ENCODE data around the gene PTPN21. TPM values are rescaled to one million over a fixed set of nuclear protein-coding genes. Genes with fewer than 3 reads are reported as not detected.

PTPN21 gene
- total RNA-seq, 2 donors from 2014 or later, result 16.8 to 47.8 TPM

DNA sequence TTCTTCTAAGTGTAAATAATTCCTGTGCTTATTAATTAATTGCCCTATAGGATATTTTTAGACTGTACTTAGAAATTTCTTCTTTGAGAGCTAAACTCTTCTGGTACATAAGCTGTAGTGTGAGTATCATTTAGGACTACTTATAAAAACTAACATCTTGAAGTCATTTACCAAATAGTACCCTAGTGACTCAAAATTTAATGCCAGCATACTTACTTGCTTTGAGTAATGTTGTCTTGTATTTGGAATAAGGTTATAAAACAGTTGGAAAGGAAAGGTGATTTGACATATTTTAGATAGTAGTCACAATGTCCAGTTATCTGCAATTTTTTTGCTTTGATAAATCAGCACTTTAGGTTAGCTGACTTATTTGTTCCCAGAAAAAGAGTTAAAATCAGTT lies 130.2 kb downstream of the PTPN21 start:
- no peaks in the 10 kb centered on the region for H3K36me3 ChIP-seq
- DNase-seq (ENCODE audit: low spot score), result no peak

DNA sequence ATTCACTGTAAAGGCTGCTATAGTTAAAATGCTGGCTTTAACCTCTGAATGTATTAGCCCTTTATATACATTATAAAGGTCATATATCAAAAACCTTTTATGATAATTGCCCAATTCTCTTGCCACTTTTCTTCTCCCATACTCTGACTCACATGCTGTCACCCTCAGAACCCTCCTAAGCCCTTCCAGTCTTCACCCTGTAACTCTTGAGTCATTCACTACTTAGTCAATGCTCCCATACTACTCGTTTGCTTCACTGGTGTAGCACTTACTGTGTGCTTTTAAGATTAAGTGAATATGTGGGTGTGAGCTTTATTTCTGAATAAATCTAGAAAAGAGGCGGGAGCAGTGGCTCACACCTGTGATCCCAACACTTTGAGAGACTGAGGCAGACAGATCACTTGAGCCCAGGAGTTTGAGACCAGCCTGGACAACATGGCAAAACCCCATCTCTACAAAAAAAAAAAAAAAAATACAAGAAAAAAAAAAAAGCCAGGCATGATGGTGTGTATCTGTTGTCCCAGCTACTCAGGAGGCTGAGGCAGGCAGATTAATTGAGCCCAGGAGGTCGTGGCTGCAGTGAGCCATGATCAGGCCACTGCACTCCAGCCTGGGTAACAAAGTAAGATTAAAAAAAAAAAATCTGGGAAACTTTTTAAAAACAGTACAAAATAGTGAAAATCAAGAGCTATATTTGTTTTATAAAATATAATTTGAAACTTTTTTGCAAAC lies 131.7 kb downstream of the PTPN21 start:
- TF ChIP-seq, protein P1, sequence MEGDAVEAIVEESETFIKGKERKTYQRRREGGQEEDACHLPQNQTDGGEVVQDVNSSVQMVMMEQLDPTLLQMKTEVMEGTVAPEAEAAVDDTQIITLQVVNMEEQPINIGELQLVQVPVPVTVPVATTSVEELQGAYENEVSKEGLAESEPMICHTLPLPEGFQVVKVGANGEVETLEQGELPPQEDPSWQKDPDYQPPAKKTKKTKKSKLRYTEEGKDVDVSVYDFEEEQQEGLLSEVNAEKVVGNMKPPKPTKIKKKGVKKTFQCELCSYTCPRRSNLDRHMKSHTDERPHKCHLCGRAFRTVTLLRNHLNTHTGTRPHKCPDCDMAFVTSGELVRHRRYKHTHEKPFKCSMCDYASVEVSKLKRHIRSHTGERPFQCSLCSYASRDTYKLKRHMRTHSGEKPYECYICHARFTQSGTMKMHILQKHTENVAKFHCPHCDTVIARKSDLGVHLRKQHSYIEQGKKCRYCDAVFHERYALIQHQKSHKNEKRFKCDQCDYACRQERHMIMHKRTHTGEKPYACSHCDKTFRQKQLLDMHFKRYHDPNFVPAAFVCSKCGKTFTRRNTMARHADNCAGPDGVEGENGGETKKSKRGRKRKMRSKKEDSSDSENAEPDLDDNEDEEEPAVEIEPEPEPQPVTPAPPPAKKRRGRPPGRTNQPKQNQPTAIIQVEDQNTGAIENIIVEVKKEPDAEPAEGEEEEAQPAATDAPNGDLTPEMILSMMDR (IDR thresholded peaks at IDR 0.05), result no peak
- no peak for TF ChIP-seq POLR2AphosphoS5 (IDR thresholded peaks at IDR 0.05)
- TF ChIP-seq POLR2A (IDR thresholded peaks at IDR 0.05), result no peak

More for the DNA sequence above, 130.2 kb downstream of the PTPN21 start:
- Histone ChIP-seq H3K27me3 (replicated peaks; ENCODE audit: insufficient read depth) (no peaks in the 10 kb centered on the region), H3K4me3 (no peak overlapping the region), H3K4me1 (replicated peaks) (no peaks in the 10 kb centered on the region), H3K9me3 (no peaks in the 10 kb centered on the region), H3K27ac (no peak overlapping the region)
- TF ChIP-seq, protein P1 (IDR thresholded peaks at IDR 0.05), result no peak
- no peak for TF ChIP-seq POLR2A (IDR thresholded peaks at IDR 0.05)
- intact Hi-C loops (cut with DNase I), result no loop called here

DNA sequence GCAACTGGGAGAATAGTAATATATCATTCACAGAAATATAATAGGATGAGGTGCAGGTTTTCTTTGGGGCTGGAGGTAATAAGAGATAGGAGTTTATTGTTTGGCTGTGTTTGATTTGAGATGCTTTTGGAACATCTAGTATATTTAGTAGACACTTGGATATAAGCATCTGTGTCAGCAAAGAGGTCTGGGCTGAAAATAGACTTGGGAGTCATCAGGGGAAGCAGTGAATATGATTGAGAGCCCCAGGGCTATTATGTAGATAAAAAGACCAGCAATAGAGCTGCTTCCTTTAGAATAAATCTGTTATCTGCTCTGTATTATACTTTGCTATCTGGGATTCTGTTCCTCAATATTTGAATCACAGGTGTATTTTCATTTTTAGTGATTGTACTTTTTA lies 132.8 kb downstream of the PTPN21 start:
- Histone ChIP-seq H3K4me1 (replicated peaks) (no peaks in the 10 kb centered on the region), H3K9me3 (no peaks in the 10 kb centered on the region), H3K4me3 (no peak overlapping the region), H3K36me3 (no peaks in the 10 kb centered on the region), H3K27ac (no peak overlapping the region), H3K27me3 (replicated peaks; ENCODE audit: insufficient read depth) (no peaks in the 10 kb centered on the region)
- TF ChIP-seq, protein P1 (IDR thresholded peaks at IDR 0.05), result no peak
- TF ChIP-seq POLR2A (IDR thresholded peaks at IDR 0.05), result no peak
- TF ChIP-seq POLR2AphosphoS5 (IDR thresholded peaks at IDR 0.05), result no peak
- no peak for DNase-seq (ENCODE audit: low spot score)
- intact Hi-C loops (cut with DNase I), result no loop called here

More for the DNA sequence above, 131.7 kb downstream of the PTPN21 start:
- Histone ChIP-seq H3K4me1 (replicated peaks) (no peaks in the 10 kb centered on the region), H3K4me3 (no peak overlapping the region), H3K9me3 (no peaks in the 10 kb centered on the region), H3K27ac (no peak overlapping the region), H3K36me3 (no peaks in the 10 kb centered on the region), H3K27me3 (replicated peaks; ENCODE audit: insufficient read depth) (no peaks in the 10 kb centered on the region)
- DNase-seq (ENCODE audit: low spot score), result no peak
- WGBS, result 78% methylated on average over 3 of the region's 3 CpGs
- intact Hi-C loops (cut with DNase I), result no loop called here

DNA sequence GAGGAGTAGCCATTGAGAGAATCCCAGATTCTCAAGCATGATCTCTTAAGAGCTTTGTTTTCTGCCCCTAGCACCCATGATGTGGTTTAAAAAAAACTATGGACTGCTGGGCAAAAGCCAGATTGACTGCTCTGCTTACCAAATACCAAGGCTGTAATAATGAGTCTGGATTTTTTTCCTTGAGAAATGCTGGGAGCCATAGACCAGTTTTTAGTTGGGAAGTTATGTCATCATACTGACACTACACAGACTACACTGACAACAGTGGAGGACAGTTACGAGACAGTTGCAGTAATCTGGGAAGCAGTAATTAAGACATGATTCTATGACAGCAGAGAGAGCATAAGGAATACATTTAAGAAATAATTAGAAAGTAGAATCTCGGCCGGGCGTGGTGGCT lies 133.5 kb downstream of the PTPN21 start:
- no peak overlapping the region for H3K27ac ChIP-seq
- no peaks in the 10 kb centered on the region for H3K4me1 ChIP-seq (replicated peaks)
- H3K4me3 ChIP-seq, result no peak overlapping the region
- no peaks in the 10 kb centered on the region for H3K9me3 ChIP-seq
- H3K27me3 ChIP-seq (replicated peaks; ENCODE audit: insufficient read depth), result no peaks in the 10 kb centered on the region
- intact Hi-C loops (cut with DNase I), result no loop called here
- no peaks in the 10 kb centered on the region for H3K36me3 ChIP-seq
- WGBS, result 89% methylated on average over 4 of the region's 4 CpGs
- no peak for DNase-seq (ENCODE audit: low spot score)
- TF ChIP-seq POLR2AphosphoS5 (IDR thresholded peaks at IDR 0.05) (no peak), POLR2A (IDR thresholded peaks at IDR 0.05) (no peak)
- TF ChIP-seq, protein P1 (IDR thresholded peaks at IDR 0.05), result no peak

DNA sequence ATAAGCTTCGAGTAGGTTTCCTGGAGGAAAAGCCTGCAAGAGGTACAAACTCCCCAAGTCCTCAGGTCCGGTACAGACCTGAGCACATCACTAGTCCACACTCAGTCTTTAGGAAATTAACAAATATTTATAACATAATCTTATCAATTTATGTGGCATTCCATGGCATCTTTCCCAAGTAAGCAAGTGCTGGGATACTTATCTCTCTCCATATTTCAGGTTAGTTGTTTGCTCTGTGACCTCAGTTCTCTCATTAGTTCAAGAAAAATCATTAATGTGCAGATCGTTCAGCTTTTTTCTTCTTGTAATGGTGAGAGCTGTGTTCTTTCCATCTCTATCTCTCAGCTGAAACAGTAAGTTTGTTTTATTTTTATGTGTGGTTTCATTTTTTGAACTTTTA lies 134.6 kb downstream of the PTPN21 start:
- DNase-seq (ENCODE audit: low spot score), result no peak
- Histone ChIP-seq H3K4me1 (replicated peaks) (no peaks in the 10 kb centered on the region), H3K4me3 (no peak overlapping the region), H3K9me3 (no peaks in the 10 kb centered on the region), H3K27me3 (replicated peaks; ENCODE audit: insufficient read depth) (no peaks in the 10 kb centered on the region), H3K27ac (no peak overlapping the region), H3K36me3 (no peaks in the 10 kb centered on the region)
- intact Hi-C loops (cut with DNase I), result no loop called here
- WGBS, result 75% methylated on average over 3 of the region's 3 CpGs
- TF ChIP-seq, protein P1 (IDR thresholded peaks at IDR 0.05), result no peak
- TF ChIP-seq POLR2AphosphoS5 (IDR thresholded peaks at IDR 0.05) (no peak), POLR2A (IDR thresholded peaks at IDR 0.05) (no peak)
